ENCODE data around the gene INCA1.

The INCA1 gene

GRCh38 chr17:4951486-4951885 lies 45.8 kb downstream of the INCA1 start:
- H3K4me3 ChIP-seq (ENCODE audit: low read length) = no peak overlapping the region
- TF ChIP-seq ZNF274 (IDR thresholded peaks at IDR 0.05; ENCODE audit: low read depth, low read length) = no peak

- TF ChIP-seq ZNF274 (IDR thresholded peaks at IDR 0.05; ENCODE audit: low read depth, low read length) = no peak
- H3K4me3 ChIP-seq (ENCODE audit: low read length) = peak within 1 kb of the TSS; percentile 58; the same call in 1 of the 2 replicates
Observed at GRCh38 chr17:4950746-4951204, 46.5 kb downstream of the INCA1 start, which contains the start of gene ENO3. Gene ENO3, plus strand, starts transcription at chr17:4951119. Its CDS starts 711 bp downstream, at chr17:4951830.

DNA sequence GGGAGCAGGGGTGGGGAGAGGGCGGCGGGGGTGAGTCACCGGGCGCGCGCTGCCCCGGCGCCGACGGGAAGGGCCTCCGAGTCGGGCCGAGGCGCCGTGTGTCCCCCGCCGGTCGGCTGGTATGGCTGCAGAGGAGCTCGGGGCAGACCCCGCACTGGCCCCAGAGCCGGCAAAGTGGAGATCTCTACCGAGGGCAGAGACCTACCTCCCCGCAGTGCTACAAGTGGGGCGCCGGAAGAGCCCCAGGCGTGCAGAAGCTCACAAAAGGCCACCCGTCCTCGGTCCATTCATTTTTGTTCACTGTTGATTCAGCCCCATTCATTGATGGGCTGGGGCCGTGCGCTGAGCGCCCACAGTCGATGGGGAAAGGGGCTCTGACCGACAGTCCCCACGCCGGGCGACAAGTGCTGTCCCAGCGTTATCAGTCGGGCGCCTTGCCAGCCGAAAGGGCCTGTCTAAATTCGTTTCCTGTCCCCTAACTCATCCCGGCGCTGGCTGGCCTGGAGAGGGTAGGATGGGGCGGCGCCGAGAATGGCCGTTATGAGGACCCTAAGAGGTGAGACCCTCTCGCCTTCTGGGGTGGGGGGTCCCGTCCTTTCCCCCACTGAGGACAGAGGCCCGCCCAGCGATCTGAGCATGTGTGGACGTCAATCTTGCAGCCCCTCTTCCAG lies 47.1 kb downstream of the INCA1 start:
- peak overlapping the region; percentile 58; the same call in 1 of the 2 replicates for H3K4me3 ChIP-seq (ENCODE audit: low read length)
- TF ChIP-seq ZNF274 (IDR thresholded peaks at IDR 0.05; ENCODE audit: low read depth, low read length) = no peak

DNA sequence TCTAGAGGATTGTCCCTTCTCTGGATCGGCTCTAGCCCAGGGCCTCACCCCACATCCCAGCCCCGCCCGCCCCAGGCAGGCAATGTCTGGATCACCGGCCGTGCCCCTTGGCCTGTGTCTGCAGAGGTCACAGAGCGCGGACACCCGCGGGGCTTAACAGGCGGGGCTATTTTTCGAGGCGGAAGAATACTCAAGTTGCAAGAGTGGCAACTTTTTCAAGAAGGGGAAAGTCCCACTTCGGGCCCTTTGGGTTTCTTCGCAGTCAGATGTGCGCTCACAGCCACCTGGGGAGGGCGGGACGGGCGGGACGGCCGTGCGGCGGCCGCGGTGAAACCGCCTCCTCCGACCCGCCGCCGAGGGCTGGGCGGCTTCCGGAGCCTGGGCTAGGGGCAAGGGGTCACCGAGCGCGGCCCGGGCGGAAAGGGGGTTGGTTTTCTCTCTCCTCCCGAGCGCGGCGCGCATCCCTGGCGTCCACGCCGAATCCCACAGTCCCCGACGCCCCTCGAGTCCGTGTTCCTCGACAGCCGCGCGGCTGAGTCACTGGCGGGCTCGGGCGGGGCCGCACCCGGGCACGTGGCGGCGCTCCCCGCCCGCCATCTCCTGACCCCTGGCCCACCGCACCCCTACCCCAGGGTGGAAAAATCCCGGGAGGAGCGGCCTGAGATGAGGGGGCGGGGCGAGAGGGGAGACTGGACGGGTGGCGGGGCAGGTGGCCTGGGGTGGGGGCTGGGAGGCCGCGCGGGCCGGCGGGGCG lies 47.8 kb downstream of the INCA1 start:
- peak overlapping the region; percentile 68 for H3K4me3 ChIP-seq (ENCODE audit: low read length)
- no peak for TF ChIP-seq ZNF274 (IDR thresholded peaks at IDR 0.05; ENCODE audit: low read depth, low read length)

DNA sequence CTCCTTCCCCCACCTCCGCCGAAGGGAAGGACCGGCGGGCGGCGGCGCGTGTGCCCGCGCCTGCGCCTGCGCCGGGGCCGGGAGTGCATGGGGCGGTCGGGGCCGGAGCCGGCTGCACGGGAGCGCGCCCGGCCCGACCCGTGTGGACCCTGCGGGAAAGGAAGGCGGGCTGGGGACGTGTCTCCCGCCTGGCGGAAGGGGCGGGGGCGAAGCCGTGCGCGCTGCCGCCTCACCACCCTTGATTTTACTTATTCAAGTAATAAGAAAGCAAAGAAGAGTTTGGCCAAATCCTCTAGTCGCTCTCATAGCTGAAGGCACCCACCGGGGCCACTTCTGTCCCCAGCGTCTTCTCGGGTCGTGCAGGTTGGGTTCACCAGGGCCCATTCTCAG lies 48.4 kb downstream of the INCA1 start:
- TF ChIP-seq ZNF274 (IDR thresholded peaks at IDR 0.05; ENCODE audit: low read depth, low read length) = no peak
- peak overlapping the region; percentile 68 for H3K4me3 ChIP-seq (ENCODE audit: low read length)

DNA sequence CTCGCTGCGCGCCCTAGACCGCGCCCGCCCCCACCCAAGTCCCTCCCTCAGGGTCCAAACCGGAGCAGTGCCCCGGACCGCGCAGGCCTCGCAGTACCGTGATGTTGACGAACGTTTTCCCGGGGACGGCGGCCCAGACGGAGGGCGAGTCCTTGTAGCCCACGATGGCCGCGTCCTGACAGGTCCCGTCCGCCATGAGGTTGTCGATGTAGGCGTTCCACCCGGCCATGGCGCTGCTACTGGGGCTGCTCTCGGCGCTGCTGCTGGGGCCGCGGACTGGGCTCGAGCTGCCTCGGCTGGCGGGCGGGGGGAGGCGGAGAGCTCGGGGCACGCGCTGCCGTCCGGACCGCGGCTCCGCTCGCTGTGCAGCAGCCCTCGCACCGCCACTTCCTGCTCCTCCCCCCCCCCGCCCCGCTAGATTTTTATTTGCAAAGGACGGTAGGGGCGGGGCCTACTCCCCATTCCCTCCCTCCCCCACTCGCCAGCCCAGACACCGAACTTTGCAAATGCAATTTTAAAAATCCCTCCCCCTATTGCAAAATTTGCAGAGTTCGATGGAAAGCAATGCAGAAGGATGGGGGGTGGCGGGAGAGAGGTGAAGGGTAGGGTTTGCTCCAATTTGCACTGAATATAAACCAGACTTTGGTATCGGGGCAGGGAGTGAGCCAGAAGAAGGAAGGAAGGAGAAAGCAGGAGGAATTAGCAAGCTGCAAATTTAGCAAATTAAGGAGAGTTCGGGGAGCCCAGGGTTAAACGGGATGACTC lies 49.0 kb downstream of the INCA1 start, which contains the start of gene PFN1:
Gene PFN1, minus strand, starts transcription at position 365 of the 765 bp plus-strand sequence. Its CDS starts 136 bp downstream, at position 229.
- no peak for TF ChIP-seq ZNF274 (IDR thresholded peaks at IDR 0.05; ENCODE audit: low read depth, low read length)
- peak within 1 kb of the TSS; percentile 95 for H3K4me3 ChIP-seq (ENCODE audit: low read length)

- H3K4me3 ChIP-seq (ENCODE audit: low read length) = peak overlapping the region; percentile 95
- no peak for TF ChIP-seq ZNF274 (IDR thresholded peaks at IDR 0.05; ENCODE audit: low read depth, low read length)
Observed at GRCh38 chr17:4947411-4948165, 49.7 kb downstream of the INCA1 start.

DNA sequence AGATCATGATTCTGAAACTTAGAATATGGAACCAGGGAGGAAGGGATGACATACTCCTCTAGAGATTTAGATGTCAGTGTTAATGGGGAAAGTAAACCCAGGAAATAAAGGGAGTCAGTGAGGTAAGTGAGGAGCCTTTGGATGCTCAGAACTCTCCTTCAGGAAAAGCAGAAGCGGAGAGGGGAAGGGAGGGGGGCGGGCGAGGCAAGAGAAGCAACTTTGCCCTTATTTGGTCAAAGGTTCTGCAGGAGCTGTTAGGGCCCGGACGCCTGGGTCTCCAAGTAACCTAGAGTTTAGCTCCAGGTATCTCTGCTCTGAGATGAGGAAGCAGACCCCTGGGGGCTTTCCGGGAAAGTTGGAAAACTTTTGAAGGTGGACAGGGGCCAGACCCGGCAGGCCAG lies 50.3 kb downstream of the INCA1 start:
- H3K4me3 ChIP-seq (ENCODE audit: low read length) = peak overlapping the region; percentile 95

GRCh38 chr17:4946312-4946976 lies 50.9 kb downstream of the INCA1 start:
- TF ChIP-seq ZNF274 (IDR thresholded peaks at IDR 0.05; ENCODE audit: low read depth, low read length) = no peak
- H3K4me3 ChIP-seq (ENCODE audit: low read length) = peak overlapping the region; percentile 95

More for the DNA sequence above, 50.3 kb downstream of the INCA1 start:
- TF ChIP-seq ZNF274 (IDR thresholded peaks at IDR 0.05; ENCODE audit: low read depth, low read length) = no peak

GRCh38 chr17:4945944-4946280 lies 51.4 kb downstream of the INCA1 start:
- H3K4me3 ChIP-seq (ENCODE audit: low read length) = peak overlapping the region; percentile 95
- TF ChIP-seq ZNF274 (IDR thresholded peaks at IDR 0.05; ENCODE audit: low read depth, low read length) = no peak

- peak overlapping the region; percentile 95 for H3K4me3 ChIP-seq (ENCODE audit: low read length)
- no peak for TF ChIP-seq ZNF274 (IDR thresholded peaks at IDR 0.05; ENCODE audit: low read depth, low read length)
Observed at GRCh38 chr17:4945176-4945943, 52.0 kb downstream of the INCA1 start.

DNA sequence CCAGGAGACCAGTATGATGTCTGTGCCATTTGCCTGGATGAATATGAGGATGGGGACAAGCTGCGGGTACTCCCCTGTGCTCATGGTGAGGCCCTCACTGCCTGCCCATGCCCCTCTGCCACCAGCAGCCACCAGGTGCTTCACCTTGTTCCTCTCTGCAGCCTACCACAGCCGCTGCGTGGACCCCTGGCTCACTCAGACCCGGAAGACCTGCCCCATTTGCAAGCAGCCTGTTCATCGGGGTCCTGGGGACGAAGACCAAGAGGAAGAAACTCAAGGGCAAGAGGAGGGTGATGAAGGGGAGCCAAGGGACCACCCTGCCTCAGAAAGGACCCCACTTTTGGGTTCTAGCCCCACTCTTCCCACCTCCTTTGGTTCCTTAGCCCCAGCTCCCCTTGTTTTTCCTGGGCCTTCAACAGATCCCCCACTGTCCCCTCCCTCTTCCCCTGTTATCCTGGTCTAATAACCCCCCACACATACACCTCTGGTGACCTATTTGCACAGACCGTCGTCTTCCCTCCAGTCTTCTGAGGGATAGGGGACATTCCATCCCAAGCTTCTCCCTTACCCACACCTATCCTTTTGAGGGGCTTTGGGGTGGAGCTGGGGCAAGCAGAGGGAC lies 52.7 kb downstream of the INCA1 start:
- TF ChIP-seq ZNF274 (IDR thresholded peaks at IDR 0.05; ENCODE audit: low read depth, low read length) = no peak
- peak overlapping the region; percentile 95; the same call in 1 of the 2 replicates for H3K4me3 ChIP-seq (ENCODE audit: low read length)

All from GM08714 (cell line).